WERI-Rb-1 (cell line): Measurements from ENCODE around the gene SMNDC1.
A peak's percentile ranks its signal among the peaks of the same experiment; 100 is the strongest.

Experiments
- DNase-seq: peaks from one replicate; pipeline ENCODE4 v3.0.0-alpha.2; 2020
- H3K27ac ChIP-seq: fragments of 250-450 bp; sonication (Bioruptor Pico); 2 replicates; pipeline ENCODE4 v1.5.1; 2020; ENCODE audit warnings: mild to moderate bottlenecking, moderate library complexity
- H3K27me3 ChIP-seq: fragments of 250-450 bp; sonication (Bioruptor Pico); 2 replicates; pipeline ENCODE4 v1.5.1; 2021; ENCODE audit warnings: mild to moderate bottlenecking, low read depth, moderate library complexity; ENCODE audit not compliant: insufficient read depth, severe bottlenecking
- H3K36me3 ChIP-seq: fragments of 250-450 bp; sonication (Bioruptor Pico); 2 replicates; pipeline ENCODE4 v1.5.1; 2020; ENCODE audit warnings: mild to moderate bottlenecking, moderate library complexity
- H3K4me3 ChIP-seq: 2 replicates; pipeline ENCODE4 v1.5.1; 2011; ENCODE audit warnings: low read depth, mild to moderate bottlenecking, control low read depth, low read length
- H3K9me3 ChIP-seq: fragments of 250-450 bp; sonication (Bioruptor Pico); 2 replicates; pipeline ENCODE4 v1.5.1; 2021; ENCODE audit warnings: mild to moderate bottlenecking, moderate library complexity; ENCODE audit not compliant: severe bottlenecking
- TF ChIP-seq, protein P1 (sequence below): IDR thresholded peaks from 2 replicates; pipeline ENCODE4 v1.5.1; 2011; ENCODE audit warnings: low read depth, mild to moderate bottlenecking, control low read depth, inconsistent platforms, low read length

SMNDC1 gene

DNA sequence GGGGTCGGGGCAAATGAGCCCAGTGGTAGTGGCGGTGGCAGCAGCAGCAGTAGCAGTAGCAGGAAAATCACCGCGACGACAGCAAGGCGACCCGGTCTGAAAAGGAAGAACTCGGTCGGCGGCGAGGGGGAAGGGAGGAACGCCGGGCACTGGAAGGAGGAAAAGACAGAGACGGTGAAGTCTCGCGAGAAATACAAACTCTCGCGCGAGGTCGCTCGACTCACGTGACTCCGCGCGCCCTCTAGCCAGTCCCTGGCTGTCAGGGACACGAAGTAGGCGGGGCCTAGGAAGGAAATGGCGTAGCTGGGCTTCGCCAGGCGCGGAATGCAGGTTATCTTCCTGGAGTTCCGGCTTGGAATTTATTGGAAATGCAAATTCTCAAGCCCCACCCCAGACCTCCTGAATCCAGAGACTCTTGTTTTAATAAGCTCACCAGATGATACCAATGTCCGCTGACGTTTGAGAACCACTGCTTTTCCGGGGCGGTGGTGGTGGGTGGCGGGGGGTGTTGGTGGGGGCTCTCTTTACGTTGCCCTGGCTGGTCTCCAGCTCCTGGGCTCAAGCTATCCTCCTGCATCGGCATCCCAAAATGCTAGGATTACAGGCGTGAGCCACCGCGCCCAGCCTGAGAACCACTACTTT lies at the start of gene SMNDC1:
Gene SMNDC1, minus strand, starts transcription at position 141 of the 642 bp plus-strand sequence. CDS start 1,333 bp downstream, outside the sequence.
- H3K36me3 ChIP-seq: peaks cover 40% of the 10 kb centered on the region
- peak within 1 kb of the TSS; percentile 68 for H3K4me3 ChIP-seq

GRCh38 chr10:110354322-110354766 lies 49.6 kb upstream of the SMNDC1 start:
- Histone ChIP-seq H3K9me3 (no peaks in the 10 kb centered on the region), H3K36me3 (no peaks in the 10 kb centered on the region), H3K27me3 (no peaks in the 10 kb centered on the region), H3K27ac (peak overlapping the region; percentile 43; the same call in 1 of the 2 replicates), H3K4me3 (peak overlapping the region; percentile 32)
- peak; percentile 91 for DNase-seq
- TF ChIP-seq, protein P1, sequence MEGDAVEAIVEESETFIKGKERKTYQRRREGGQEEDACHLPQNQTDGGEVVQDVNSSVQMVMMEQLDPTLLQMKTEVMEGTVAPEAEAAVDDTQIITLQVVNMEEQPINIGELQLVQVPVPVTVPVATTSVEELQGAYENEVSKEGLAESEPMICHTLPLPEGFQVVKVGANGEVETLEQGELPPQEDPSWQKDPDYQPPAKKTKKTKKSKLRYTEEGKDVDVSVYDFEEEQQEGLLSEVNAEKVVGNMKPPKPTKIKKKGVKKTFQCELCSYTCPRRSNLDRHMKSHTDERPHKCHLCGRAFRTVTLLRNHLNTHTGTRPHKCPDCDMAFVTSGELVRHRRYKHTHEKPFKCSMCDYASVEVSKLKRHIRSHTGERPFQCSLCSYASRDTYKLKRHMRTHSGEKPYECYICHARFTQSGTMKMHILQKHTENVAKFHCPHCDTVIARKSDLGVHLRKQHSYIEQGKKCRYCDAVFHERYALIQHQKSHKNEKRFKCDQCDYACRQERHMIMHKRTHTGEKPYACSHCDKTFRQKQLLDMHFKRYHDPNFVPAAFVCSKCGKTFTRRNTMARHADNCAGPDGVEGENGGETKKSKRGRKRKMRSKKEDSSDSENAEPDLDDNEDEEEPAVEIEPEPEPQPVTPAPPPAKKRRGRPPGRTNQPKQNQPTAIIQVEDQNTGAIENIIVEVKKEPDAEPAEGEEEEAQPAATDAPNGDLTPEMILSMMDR: peak; percentile 91

More for the DNA sequence above, at the start of gene SMNDC1:
- H3K9me3 ChIP-seq: no peaks in the 10 kb centered on the region
- no peaks in the 10 kb centered on the region for H3K27me3 ChIP-seq
- H3K27ac ChIP-seq: peak within 1 kb of the TSS; percentile 93
- TF ChIP-seq, protein P1: no peak
- peak; percentile 98 for DNase-seq

- DNase-seq: peak; percentile 55
- Histone ChIP-seq H3K36me3 (no peaks in the 10 kb centered on the region), H3K4me3 (peak overlapping the region; percentile 32), H3K27me3 (no peaks in the 10 kb centered on the region), H3K9me3 (no peaks in the 10 kb centered on the region), H3K27ac (peak overlapping the region; percentile 43; the same call in 1 of the 2 replicates)
- TF ChIP-seq, protein P1: peak; percentile 48
Observed at GRCh38 chr10:110353244-110354119, 48.8 kb upstream of the SMNDC1 start.

DNA sequence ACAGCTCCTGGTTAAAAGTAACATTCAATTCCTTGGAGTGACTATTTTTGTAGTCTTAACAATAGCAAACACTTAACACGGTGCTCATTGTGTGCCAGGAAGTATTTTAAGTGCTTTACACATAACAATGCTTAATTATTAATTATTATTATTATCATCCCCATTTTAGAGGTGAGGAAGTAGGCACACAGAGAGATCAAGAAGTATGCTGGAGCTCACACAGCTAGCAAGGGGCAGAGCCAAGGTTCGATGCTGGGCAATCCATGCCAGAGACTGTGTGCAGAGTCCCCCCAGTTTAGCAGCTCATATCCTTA lies 48.2 kb upstream of the SMNDC1 start:
- TF ChIP-seq, protein P1: no peak
- Histone ChIP-seq H3K36me3 (no peaks in the 10 kb centered on the region), H3K4me3 (no peak overlapping the region), H3K27ac (no peak overlapping the region), H3K27me3 (no peaks in the 10 kb centered on the region), H3K9me3 (no peaks in the 10 kb centered on the region)
- no peak for DNase-seq

- no peaks in the 10 kb centered on the region for H3K36me3 ChIP-seq
- no peak for DNase-seq
- no peaks in the 10 kb centered on the region for H3K9me3 ChIP-seq
- no peaks in the 10 kb centered on the region for H3K27me3 ChIP-seq
- no peak overlapping the region for H3K27ac ChIP-seq
- TF ChIP-seq, protein P1: no peak
- no peak overlapping the region for H3K4me3 ChIP-seq
Observed at GRCh38 chr10:110350812-110351211, 46.1 kb upstream of the SMNDC1 start.
